NCI-H1694 (cell line): Measurements from ENCODE around the gene KIF26B.

Experiments used
- DNase-seq: peaks from one replicate; lab custom pipeline; 2025; lab: John Stamatoyannopoulos, UW

Gene KIF26B

GRCh38 chr1:245132771-245133170 lies 22.0 kb upstream of the KIF26B start:
- no peak for DNase-seq

GRCh38 chr1:245133995-245134715 lies 20.6 kb upstream of the KIF26B start:
- no peak for DNase-seq

GRCh38 chr1:245142171-245142798 lies 12.5 kb upstream of the KIF26B start:
- DNase-seq = no peak

GRCh38 chr1:245142976-245143375 lies 11.8 kb upstream of the KIF26B start:
- no peak for DNase-seq

- DNase-seq = no peak
Measured at GRCh38 chr1:245143849-245144248, 10.9 kb upstream of the KIF26B start.

GRCh38 chr1:245148069-245148468 lies 6.7 kb upstream of the KIF26B start:
- DNase-seq = no peak

GRCh38 chr1:245148861-245149260 lies 5.9 kb upstream of the KIF26B start:
- DNase-seq = no peak

GRCh38 chr1:245153081-245153551 lies 1.7 kb upstream of the KIF26B start:
- peak; percentile 80 for DNase-seq

GRCh38 chr1:245153552-245154428 lies 995 bp upstream of the KIF26B start:
- peak; percentile 16 for DNase-seq

GRCh38 chr1:245155272-245156040 lies 671 bp downstream of the KIF26B start:
- DNase-seq = peak; percentile 45

- peak; percentile 65 for DNase-seq
Measured at GRCh38 chr1:245156041-245156735, 1.4 kb downstream of the KIF26B start.

GRCh38 chr1:245156736-245157505 lies 2.1 kb downstream of the KIF26B start:
- DNase-seq = no peak

- DNase-seq = no peak
Measured at GRCh38 chr1:245158913-245159312, 4.1 kb downstream of the KIF26B start.

GRCh38 chr1:245160288-245160687 lies 5.5 kb downstream of the KIF26B start:
- no peak for DNase-seq

GRCh38 chr1:245160741-245161400 lies 6.1 kb downstream of the KIF26B start:
- no peak for DNase-seq

GRCh38 chr1:245161866-245162265 lies 7.1 kb downstream of the KIF26B start:
- no peak for DNase-seq

GRCh38 chr1:245166471-245166885 lies 11.7 kb downstream of the KIF26B start:
- DNase-seq = no peak

GRCh38 chr1:245168086-245168485 lies 13.3 kb downstream of the KIF26B start:
- DNase-seq = no peak

- no peak for DNase-seq
Measured at GRCh38 chr1:245168906-245169305, 14.1 kb downstream of the KIF26B start.

GRCh38 chr1:245169376-245169775 lies 14.6 kb downstream of the KIF26B start:
- DNase-seq = no peak
